SH-SY5Y (cell line): Measurements from ENCODE around the gene PYM1.

Experiments used
- GATA2 ChIP-seq: IDR thresholded peaks from 2 replicates; pipeline ENCODE4 v1.6.1; 2011; ENCODE audit warnings: mild to moderate bottlenecking, low read depth, low read length
- GATA3 ChIP-seq: IDR thresholded peaks from 2 replicates; pipeline ENCODE4 v1.6.1; 2011; ENCODE audit warnings: low read depth, mild to moderate bottlenecking, low read length, moderate library complexity

DNA sequence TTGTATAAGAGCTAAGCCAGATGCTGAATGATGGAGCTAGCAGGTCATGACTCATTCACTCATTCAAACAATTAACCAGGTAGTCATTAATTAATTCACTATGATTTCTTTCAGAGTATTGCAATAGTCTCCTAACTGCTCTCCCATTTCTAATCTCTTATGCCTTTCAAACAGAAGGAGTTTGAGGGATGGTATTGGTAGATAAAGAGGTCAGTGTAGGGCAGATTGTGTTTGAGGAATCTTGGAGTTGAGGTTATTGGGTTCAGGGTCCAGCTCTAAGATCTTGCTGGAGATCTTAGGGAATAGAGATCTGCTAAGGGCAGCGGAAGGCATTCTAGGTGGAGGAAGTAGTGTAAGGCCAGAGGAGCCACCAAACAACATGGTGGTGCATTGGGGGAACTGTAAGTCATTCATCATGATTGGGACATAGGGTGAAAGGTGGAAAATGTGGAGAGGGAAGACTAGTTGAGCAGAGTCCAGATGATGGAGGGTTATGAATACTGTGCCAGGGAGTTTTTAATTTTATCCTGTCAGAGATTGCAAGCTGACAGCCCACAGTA lies 15.0 kb upstream of the PYM1 start:
- TF ChIP-seq GATA3 (no peak), GATA2 (no peak)
